IMR-90 (cell line): ENCODE data around the gene KIAA0825. TPM values are rescaled to one million over a fixed set of nuclear protein-coding genes. Genes with fewer than 3 reads are reported as not detected.

Experiments used
- ATAC-seq: fragments of 200-7000 bp; cut with Tn5 transposase; 2 replicates; pipeline ENCODE4 v1.9.1; 2020; ENCODE audit warnings: low read depth, mild to moderate bottlenecking, moderate library complexity
- BruUV-seq: library from RNA; stranded (reverse); fragments of 400-500 nt; replicated peaks from 2 replicates; lab custom pipeline; 2021; lab: Mats Ljungman, UMichigan
- CTCF ChIA-PET: fragments of 300-600 bp; formaldehyde crosslinking; extraction: SDS; loops from one replicate; lab custom pipeline; 2021; ENCODE audit warnings: antibody characterized with exemption; lab: Yijun Ruan, JAX
- POLR2A ChIA-PET: fragments of 300-600 bp; sonication (Branson Sonifier 250); formaldehyde crosslinking; loops from one replicate; lab custom pipeline; 2022; ENCODE audit warnings: antibody characterized with exemption; ENCODE audit not compliant: unreplicated experiment; lab: Charles Lee
- DNase-seq: peaks from one replicate; pipeline ENCODE4 v3.0.0; 2013
- H2AFZ ChIP-seq: replicated peaks from 2 replicates; pipeline ENCODE3; 2013; ENCODE audit warnings: low read length, mild to moderate bottlenecking; ENCODE audit not compliant: poor library complexity
- H2AK5ac ChIP-seq: 2 replicates; pipeline ENCODE4 v1.6.1; 2013; ENCODE audit warnings: low read depth, low read length, inconsistent platforms
- H2AK9ac ChIP-seq: replicated peaks from 2 replicates; pipeline ENCODE3; 2013; ENCODE audit warnings: mild to moderate bottlenecking, low read depth, low read length, moderate library complexity; ENCODE audit not compliant: poor library complexity
- H2BK120ac ChIP-seq: 2 replicates; pipeline ENCODE4 v1.6.1; 2013; ENCODE audit warnings: low read depth, low read length, inconsistent platforms
- H2BK15ac ChIP-seq: 3 replicates; pipeline ENCODE4 v1.6.1; 2013; ENCODE audit warnings: low read depth, low read length, inconsistent platforms
- H2BK20ac ChIP-seq: 2 replicates; pipeline ENCODE4 v1.6.1; 2013; ENCODE audit warnings: low read depth, mild to moderate bottlenecking, inconsistent platforms, low read length, moderate library complexity
- H2BK5ac ChIP-seq: 2 replicates; pipeline ENCODE4 v1.6.1; 2013; ENCODE audit warnings: mild to moderate bottlenecking, low read depth, low read length, inconsistent platforms; ENCODE audit not compliant: poor library complexity, severe bottlenecking
- H3K14ac ChIP-seq: replicated peaks from 2 replicates; pipeline ENCODE4 v1.6.1; 2013; ENCODE audit warnings: low read depth, low read length, inconsistent platforms
- H3K18ac ChIP-seq: 2 replicates; pipeline ENCODE4 v1.6.1; 2013; ENCODE audit warnings: low read depth, low read length, control low read depth
- H3K23ac ChIP-seq: 2 replicates; pipeline ENCODE4 v1.6.1; 2013; ENCODE audit warnings: low read depth, low read length, inconsistent platforms
- H3K27ac ChIP-seq: 2 replicates; pipeline ENCODE4 v1.5.1; 2013; ENCODE audit warnings: mild to moderate bottlenecking, control low read depth, low read length; ENCODE audit not compliant: insufficient read depth
- H3K27me3 ChIP-seq: 2 replicates; pipeline ENCODE4 v1.6.1; 2013; ENCODE audit warnings: low read length; ENCODE audit not compliant: control insufficient read depth, insufficient read depth
- H3K36me3 ChIP-seq: 2 replicates; pipeline ENCODE4 v1.6.1; 2013; ENCODE audit warnings: low read length, mixed read lengths; ENCODE audit not compliant: control insufficient read depth, insufficient read depth
- H3K4ac ChIP-seq: 2 replicates; pipeline ENCODE4 v1.6.1; 2013; ENCODE audit warnings: low read depth, low read length, inconsistent platforms
- H3K4me1 ChIP-seq: 2 replicates; pipeline ENCODE4 v1.6.1; 2013; ENCODE audit warnings: low read length, mixed read lengths; ENCODE audit not compliant: control insufficient read depth, insufficient read depth
- H3K4me2 ChIP-seq: 2 replicates; pipeline ENCODE4 v1.6.1; 2013; ENCODE audit warnings: low read depth, mild to moderate bottlenecking, control low read depth, low read length, moderate library complexity
- H3K4me3 ChIP-seq: 2 replicates; pipeline ENCODE4 v1.5.1; 2013; ENCODE audit warnings: low read depth, mild to moderate bottlenecking, control low read depth, low read length, moderate library complexity; ENCODE audit not compliant: insufficient read depth
- H3K56ac ChIP-seq: 2 replicates; pipeline ENCODE4 v1.6.1; 2013; ENCODE audit warnings: low read length, inconsistent platforms; ENCODE audit not compliant: insufficient read depth; ENCODE audit errors: extremely low read depth
- H3K79me1 ChIP-seq, 2 experiments: 2 replicates each; pipeline ENCODE4 v1.6.1; 2013; ENCODE audit warnings: low read length in 2 of 2, inconsistent platforms in 1 of 2, low read depth in 1 of 2
- H3K9ac ChIP-seq: 2 replicates; pipeline ENCODE4 v1.6.1; 2013; ENCODE audit warnings: low read depth, low read length, control low read depth
- H3K9me1 ChIP-seq: 2 replicates; pipeline ENCODE4 v1.6.1; 2013; ENCODE audit warnings: low read length, inconsistent platforms; ENCODE audit not compliant: insufficient read depth
- H3K9me3 ChIP-seq: 2 replicates; pipeline ENCODE4 v1.6.1; 2013; ENCODE audit warnings: low read length; ENCODE audit not compliant: control insufficient read depth, insufficient read depth
- H4K20me1 ChIP-seq: 2 replicates; pipeline ENCODE4 v1.6.1; 2013; ENCODE audit warnings: low read length, inconsistent platforms; ENCODE audit not compliant: insufficient read depth
- H4K5ac ChIP-seq: 2 replicates; pipeline ENCODE4 v1.6.1; 2013; ENCODE audit warnings: mild to moderate bottlenecking, low read depth, low read length, control low read depth
- H4K8ac ChIP-seq, 2 experiments: 2 replicates each; pipeline ENCODE4 v1.6.1; 2013; ENCODE audit warnings: low read depth in 2 of 2, low read length in 2 of 2, control low read depth in 1 of 2, inconsistent platforms in 1 of 2
- H4K91ac ChIP-seq: 2 replicates; pipeline ENCODE4 v1.6.1; 2013; ENCODE audit warnings: low read depth, low read length, inconsistent platforms; ENCODE audit not compliant: insufficient read depth
- BHLHE40 ChIP-seq: fragments of 150-350 bp; IDR thresholded peaks from 2 replicates; pipeline ENCODE4 v1.6.1; 2016; ENCODE audit warnings: mild to moderate bottlenecking, low read depth, low read length
- CEBPB ChIP-seq: IDR thresholded peaks from 2 replicates; pipeline ENCODE4 v1.6.1; 2012; ENCODE audit warnings: low read depth, low read length, improper control_type of control experiment
- CHD1 ChIP-seq: IDR thresholded peaks from 2 replicates; pipeline ENCODE4 v1.6.1; 2012; ENCODE audit warnings: low read depth, low read length, improper control_type of control experiment
- FOS ChIP-seq: fragments of 150-350 bp; IDR thresholded peaks from 2 replicates; pipeline ENCODE4 v1.6.1; 2016; ENCODE audit warnings: low read depth, low read length
- MAFK ChIP-seq: IDR thresholded peaks from 2 replicates; pipeline ENCODE4 v1.6.1; 2012; ENCODE audit warnings: low read depth, low read length, improper control_type of control experiment
- MAZ ChIP-seq: IDR thresholded peaks from 2 replicates; pipeline ENCODE4 v1.6.1; 2012; ENCODE audit warnings: low read depth, mild to moderate bottlenecking, low read length, improper control_type of control experiment, moderate library complexity, borderline replicate concordance
- MXI1 ChIP-seq: IDR thresholded peaks from 2 replicates; pipeline ENCODE4 v1.6.1; 2012; ENCODE audit warnings: low read depth, mild to moderate bottlenecking, low read length, moderate library complexity, borderline replicate concordance
- NFE2L2 ChIP-seq: fragments of 150-350 bp; IDR thresholded peaks from 2 replicates; pipeline ENCODE4 v1.6.1; 2016; ENCODE audit warnings: low read depth, mild to moderate bottlenecking, low read length
- POLR2A ChIP-seq: IDR thresholded peaks from 2 replicates; pipeline ENCODE4 v1.6.1; 2012; ENCODE audit warnings: mild to moderate bottlenecking, low read depth, low read length
- RAD21 ChIP-seq: IDR thresholded peaks from 2 replicates; pipeline ENCODE4 v1.6.1; 2012; ENCODE audit warnings: low read length, improper control_type of control experiment
- RCOR1 ChIP-seq: IDR thresholded peaks from 2 replicates; pipeline ENCODE4 v1.6.1; 2012; ENCODE audit warnings: mild to moderate bottlenecking, low read length, improper control_type of control experiment; ENCODE audit not compliant: insufficient replicate concordance
- RFX5 ChIP-seq: IDR thresholded peaks from 2 replicates; pipeline ENCODE4 v1.8.0; 2012; ENCODE audit warnings: low read depth, mild to moderate bottlenecking, low read length, moderate library complexity
- SMC3 ChIP-seq: fragments of 150-350 bp; IDR thresholded peaks from 2 replicates; pipeline ENCODE4 v1.6.1; 2016; ENCODE audit warnings: low read depth, mild to moderate bottlenecking, antibody characterized with exemption, low read length, moderate library complexity
- WGBS, 2 experiments: methylation state at CpG; one replicate each; pipeline versions ENCODE4 v1.1.5 to v1.1.7; 2013; ENCODE audit warnings: missing lambda C conversion rate in 2 of 2; ENCODE audit not compliant: insufficient read length in 1 of 2; ENCODE audit errors: extremely low coverage in 2 of 2; 5-methylcytosine and 5-hydroxymethylcytosine counted together
- dilution Hi-C: fragments of 300-500 bp; cut with HindIII; formaldehyde crosslinking; loops from one replicate; pipeline ENCODE4 v1.14.3; 2018; ENCODE audit warnings: low sequenced_read_pairs; ENCODE audit not compliant: unreplicated experiment
- in situ Hi-C: fragments of 300-500 bp; cut with MboI; formaldehyde crosslinking; loops from 3 replicates; pipeline ENCODE4 v1.14.3; 2019; ENCODE audit warnings: low sequenced_read_pairs, inconsistent platforms, mixed read lengths
- intact Hi-C: fragments of 100-400 bp; cut with micrococcal nuclease; formaldehyde crosslinking; loops from 2 replicates; pipeline ENCODE4 v1.10.0; 2022
- polyA plus RNA-seq, 3 experiments: library from polyadenylated mRNA; depleted of rRNA; stranded (reverse); fragments of >200 nt; gene quantifications; 2 replicates each; pipeline ENCODE4 v1.2.3, GENCODE V29; 2012; ENCODE audit warnings: low replicate concordance in 1 of 3
- total RNA-seq: library from RNA; depleted of rRNA; stranded (reverse); fragments of >200 nt; gene quantifications from 2 replicates; pipeline ENCODE4 v1.2.3, GENCODE V29; 2012
- TF ChIP-seq, protein P1 (sequence below): fragments of 150-350 bp; IDR thresholded peaks from 2 replicates; pipeline ENCODE4 v1.6.1; 2016; ENCODE audit warnings: low read depth, mild to moderate bottlenecking, low read length, moderate library complexity, borderline replicate concordance
- TF ChIP-seq, protein P2 (sequence below): fragments of 150-350 bp; IDR thresholded peaks from 2 replicates; pipeline ENCODE4 v1.6.1; 2017; ENCODE audit warnings: mild to moderate bottlenecking, antibody characterized with exemption, low read length, low read depth
- TF ChIP-seq, protein P3 (sequence below): conservative IDR thresholded peaks from 2 replicates; pipeline ENCODE4 v1.5.1; 2012; ENCODE audit warnings: mild to moderate bottlenecking, low read depth, low read length, improper control_type of control experiment

Gene KIAA0825
- total and polyA plus RNA-seq, 2 of the 4 experiments (the other 2 are of a cell fraction) = 0.46 to 1.8 TPM

DNA sequence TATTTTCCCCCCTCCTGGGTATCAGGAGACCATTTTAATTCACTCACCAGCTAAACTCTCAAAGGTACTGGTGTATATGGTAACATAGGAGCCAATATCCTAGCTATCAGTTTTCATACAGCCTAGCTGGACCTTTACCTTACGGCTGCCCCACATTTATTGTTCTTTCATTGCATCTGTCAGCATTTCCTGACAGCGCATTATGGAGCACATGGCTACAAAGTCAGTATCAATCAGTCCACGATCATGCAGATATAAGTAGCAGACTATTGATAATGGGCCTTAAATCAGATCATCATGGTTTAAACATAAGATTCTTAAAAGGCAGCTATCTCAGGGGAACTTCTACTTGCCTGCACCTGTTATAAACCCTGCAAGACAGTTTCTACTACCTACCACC lies 304.7 kb downstream of the KIAA0825 start:
- no peaks in the 10 kb centered on the region for H3K27me3 ChIP-seq
- no TSS peak for BruUV-seq
- H3K4ac ChIP-seq = no peak overlapping the region
- dilution Hi-C loops = no loop called here
- no CpG with 5 or more reads among the region's 3 CpGs for whole genome bisulfite sequencing, 2 experiments
- H4K20me1 ChIP-seq = no peaks in the 10 kb centered on the region
- no peak for ATAC-seq
- no peak overlapping the region for H4K5ac ChIP-seq
- peaks cover 4% of the 10 kb centered on the region for H3K9me1 ChIP-seq
- no peak overlapping the region for H4K91ac ChIP-seq
- no peak overlapping the region for H2BK20ac ChIP-seq
- H4K8ac ChIP-seq = no peak overlapping the region
- H3K4me2 ChIP-seq = no peak overlapping the region
- CTCF ChIA-PET = no interaction called here
- H3K9me3 ChIP-seq = no peaks in the 10 kb centered on the region
- no peak overlapping the region for H2BK15ac ChIP-seq
- no peak overlapping the region for H2BK5ac ChIP-seq
- H2AFZ ChIP-seq = no peak overlapping the region
- H2AK5ac ChIP-seq = no peak overlapping the region
- DNase-seq = no peak
- POLR2A ChIA-PET = no interaction called here
- no peak overlapping the region for H2BK120ac ChIP-seq
- no peaks in the 10 kb centered on the region for H3K36me3 ChIP-seq
- no peak overlapping the region for H3K18ac ChIP-seq
- intact Hi-C loops = loop anchor here (5.0 kb wide), 1 partner anchor 156 kb away; no protein-coding TSS in a partner anchor
- no peak overlapping the region for H3K56ac ChIP-seq
- TF ChIP-seq, protein P1, sequence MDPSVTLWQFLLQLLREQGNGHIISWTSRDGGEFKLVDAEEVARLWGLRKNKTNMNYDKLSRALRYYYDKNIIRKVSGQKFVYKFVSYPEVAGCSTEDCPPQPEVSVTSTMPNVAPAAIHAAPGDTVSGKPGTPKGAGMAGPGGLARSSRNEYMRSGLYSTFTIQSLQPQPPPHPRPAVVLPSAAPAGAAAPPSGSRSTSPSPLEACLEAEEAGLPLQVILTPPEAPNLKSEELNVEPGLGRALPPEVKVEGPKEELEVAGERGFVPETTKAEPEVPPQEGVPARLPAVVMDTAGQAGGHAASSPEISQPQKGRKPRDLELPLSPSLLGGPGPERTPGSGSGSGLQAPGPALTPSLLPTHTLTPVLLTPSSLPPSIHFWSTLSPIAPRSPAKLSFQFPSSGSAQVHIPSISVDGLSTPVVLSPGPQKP = no peak
- TF ChIP-seq SMC3 (no peak), MAZ (no peak), MAFK (no peak), MXI1 (no peak), BHLHE40 (no peak), RFX5 (no peak), POLR2A (no peak), RAD21 (no peak), FOS (no peak), NFE2L2 (no peak), CHD1 (no peak), CEBPB (no peak), RCOR1 (no peak)
- TF ChIP-seq, protein P2, sequence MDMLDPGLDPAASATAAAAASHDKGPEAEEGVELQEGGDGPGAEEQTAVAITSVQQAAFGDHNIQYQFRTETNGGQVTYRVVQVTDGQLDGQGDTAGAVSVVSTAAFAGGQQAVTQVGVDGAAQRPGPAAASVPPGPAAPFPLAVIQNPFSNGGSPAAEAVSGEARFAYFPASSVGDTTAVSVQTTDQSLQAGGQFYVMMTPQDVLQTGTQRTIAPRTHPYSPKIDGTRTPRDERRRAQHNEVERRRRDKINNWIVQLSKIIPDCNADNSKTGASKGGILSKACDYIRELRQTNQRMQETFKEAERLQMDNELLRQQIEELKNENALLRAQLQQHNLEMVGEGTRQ = no peak
- TF ChIP-seq, protein P3, sequence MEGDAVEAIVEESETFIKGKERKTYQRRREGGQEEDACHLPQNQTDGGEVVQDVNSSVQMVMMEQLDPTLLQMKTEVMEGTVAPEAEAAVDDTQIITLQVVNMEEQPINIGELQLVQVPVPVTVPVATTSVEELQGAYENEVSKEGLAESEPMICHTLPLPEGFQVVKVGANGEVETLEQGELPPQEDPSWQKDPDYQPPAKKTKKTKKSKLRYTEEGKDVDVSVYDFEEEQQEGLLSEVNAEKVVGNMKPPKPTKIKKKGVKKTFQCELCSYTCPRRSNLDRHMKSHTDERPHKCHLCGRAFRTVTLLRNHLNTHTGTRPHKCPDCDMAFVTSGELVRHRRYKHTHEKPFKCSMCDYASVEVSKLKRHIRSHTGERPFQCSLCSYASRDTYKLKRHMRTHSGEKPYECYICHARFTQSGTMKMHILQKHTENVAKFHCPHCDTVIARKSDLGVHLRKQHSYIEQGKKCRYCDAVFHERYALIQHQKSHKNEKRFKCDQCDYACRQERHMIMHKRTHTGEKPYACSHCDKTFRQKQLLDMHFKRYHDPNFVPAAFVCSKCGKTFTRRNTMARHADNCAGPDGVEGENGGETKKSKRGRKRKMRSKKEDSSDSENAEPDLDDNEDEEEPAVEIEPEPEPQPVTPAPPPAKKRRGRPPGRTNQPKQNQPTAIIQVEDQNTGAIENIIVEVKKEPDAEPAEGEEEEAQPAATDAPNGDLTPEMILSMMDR = no peak
- no peak overlapping the region for H3K9ac ChIP-seq
- H3K4me1 ChIP-seq = peaks cover 4% of the 10 kb centered on the region
- H3K23ac ChIP-seq = no peak overlapping the region
- H2AK9ac ChIP-seq = no peak overlapping the region
- H3K27ac ChIP-seq = no peak overlapping the region
- H3K4me3 ChIP-seq = no peak overlapping the region
- no peak overlapping the region for H3K14ac ChIP-seq
- H3K79me1 ChIP-seq = no peaks in the 10 kb centered on the region
- in situ Hi-C loops = no loop called here
